ENCODE data around the gene RSPH10B. TPM values are rescaled to one million over a fixed set of nuclear protein-coding genes. Genes with fewer than 3 reads are reported as not detected.
"Not testable (repeated sequence)": the region's sequence is repeated elsewhere in the genome, so short reads cannot be mapped to it uniquely, and the experiment has no call there.

Gene RSPH10B
- total and polyA plus RNA-seq, 10 of the 15 experiments (the other 5 are each of a cell fraction or from before 2014, with no cell fraction given), result 0.03 TPM; not detected in 9

- TSS peak; percentile 64 for BruUV-seq (replicated peaks)
These were observed 41.1 kb upstream of the RSPH10B start for GRCh38 chr7:6011541-6011940.

GRCh38 chr7:6010370-6010769 lies 39.9 kb upstream of the RSPH10B start:
- peak overlapping the region; percentile 44; the same call in 1 of the 2 replicates for H3K4me3 ChIP-seq
- in situ Hi-C loops (cut with MboI); ATAC-seq; RAD21 ChIA-PET (ENCODE audit: unreplicated experiment); BruUV-seq (replicated peaks); H3K36me3 ChIP-seq (ENCODE audit: control insufficient read depth in 2 of 2, insufficient read depth in 2 of 2, low read length in 1 of 2); intact Hi-C loops (cut with micrococcal nuclease; ENCODE audit: unreplicated experiment); H3K27me3 ChIP-seq (replicated peaks in 1 of 2; ENCODE audit: control insufficient read depth in 2 of 2, insufficient read depth in 2 of 2, low read length in 1 of 2); H3K27ac ChIP-seq (ENCODE audit: control insufficient read depth, insufficient read depth); H2AFZ ChIP-seq (ENCODE audit: control insufficient read depth, low read depth, low read length); H3K4me1 ChIP-seq (ENCODE audit: control insufficient read depth, insufficient read depth, low read length); H3K9me3 ChIP-seq (replicated peaks; ENCODE audit: control insufficient read depth, insufficient read depth, low read length); DNase-seq (ENCODE audit: low read depth, low spot score); H4K20me1 ChIP-seq (ENCODE audit: control insufficient read depth, insufficient read depth); FAIRE-seq: not testable (repeated sequence)
- ChIA-PET POLR2A (interaction anchor here (1.4 kb wide), 1 partner anchor 46 kb away, joined by 5 read pairs; no protein-coding TSS in a partner anchor), CTCF (interaction anchor here (1.0 to 3.5 kb wide), 3 partner anchors 16 to 245 kb away, joined by 3 to 15 read pairs (median 4); no protein-coding TSS in a partner anchor), SMC1A (ENCODE audit: uncharacterized antibody, unreplicated experiment) (interaction anchor here (3.5 kb wide), 1 partner anchor 96 kb away, joined by 17 read pairs; no protein-coding TSS in a partner anchor)
- peaks cover 40% of the 10 kb centered on the region for H3K79me2 ChIP-seq (ENCODE audit: control insufficient read depth, insufficient read depth, low read length)
- 66% methylated on average over 8 of the region's 8 CpGs for WGBS (ENCODE audit: insufficient coverage, insufficient replicate concordance, low lambda C conversion rate, missing lambda C conversion rate)
- peak overlapping the region; percentile 90 for H3K9ac ChIP-seq (ENCODE audit: control insufficient read depth, insufficient read depth, low read length)
- H3K4me2 ChIP-seq (ENCODE audit: control insufficient read depth, insufficient read depth), result peak overlapping the region; percentile 38

More at GRCh38 chr7:6011541-6011940, 41.1 kb upstream of the RSPH10B start:
- FAIRE-seq, result no peak
- Histone ChIP-seq H3K9ac (ENCODE audit: control insufficient read depth, insufficient read depth, low read length) (no peak overlapping the region), H3K79me2 (ENCODE audit: control insufficient read depth, insufficient read depth, low read length) (peaks cover 40% of the 10 kb centered on the region), H3K4me2 (ENCODE audit: control insufficient read depth, insufficient read depth) (peak overlapping the region; percentile 29), H3K9me3 (replicated peaks; ENCODE audit: control insufficient read depth, insufficient read depth, low read length) (0 out of 3 replicates have a peak, but pooled peaks cover 2% of the 10 kb centered on the region), H3K27ac (ENCODE audit: control insufficient read depth, insufficient read depth) (no peak overlapping the region), H4K20me1 (ENCODE audit: control insufficient read depth, insufficient read depth) (no peaks in the 10 kb centered on the region), H3K27me3 (replicated peaks in 1 of 2; ENCODE audit: control insufficient read depth in 2 of 2, insufficient read depth in 2 of 2, low read length in 1 of 2) (no peaks in the 10 kb centered on the region), H3K4me3 (peak overlapping the region; percentile 22; the same call in 1 of the 2 replicates), H3K4me1 (ENCODE audit: control insufficient read depth, insufficient read depth, low read length) (peaks cover 12% of the 10 kb centered on the region), H3K36me3 (ENCODE audit: control insufficient read depth in 2 of 2, insufficient read depth in 2 of 2, low read length in 1 of 2) (no peaks in the 10 kb centered on the region; a peak in 1 of 4 replicates), H2AFZ (ENCODE audit: control insufficient read depth, low read depth, low read length) (no peak overlapping the region)
- SMC1A ChIA-PET (ENCODE audit: uncharacterized antibody, unreplicated experiment), result no interaction called here
- in situ Hi-C loops (cut with MboI) (no loop called here), intact Hi-C loops (cut with micrococcal nuclease; ENCODE audit: unreplicated experiment) (no loop called here)
- TF ChIP-seq EP300 (IDR thresholded peaks at IDR 0.05; ENCODE audit: borderline replicate concordance in 1 of 2, control insufficient read depth in 1 of 2, low read depth in 2 of 2, low read length in 2 of 2), result no peak
- TF ChIP-seq ZSCAN29 (IDR thresholded peaks at IDR 0.05), result no peak
- no peak for TF ChIP-seq SMAD1 (IDR thresholded peaks at IDR 0.05; ENCODE audit: low read depth, partially characterized antibody)
- no peak for TF ChIP-seq ZBTB33 (IDR thresholded peaks at IDR 0.05)
- no peak for TF ChIP-seq SREBF1 (IDR thresholded peaks at IDR 0.05; ENCODE audit: low read length)
- TF ChIP-seq EED (IDR thresholded peaks at IDR 0.05; ENCODE audit: low read depth), result no peak
- no peak for TF ChIP-seq ZNF384 (IDR thresholded peaks at IDR 0.05; ENCODE audit: borderline replicate concordance, low read depth, low read length)
- no peak for TF ChIP-seq WRNIP1 (IDR thresholded peaks at IDR 0.05; ENCODE audit: borderline replicate concordance, low read depth, low read length)
- no peak for TF ChIP-seq TARDBP (IDR thresholded peaks at IDR 0.05; ENCODE audit: borderline replicate concordance)
- no peak for TF ChIP-seq CHD4 (IDR thresholded peaks at IDR 0.05)
- no peak for TF ChIP-seq SIX5 (IDR thresholded peaks at IDR 0.05; ENCODE audit: low read depth, low read length, severe bottlenecking)
- RAD21 ChIA-PET (ENCODE audit: unreplicated experiment), result no interaction called here
- no peak for ATAC-seq
- no peak for DNase-seq (ENCODE audit: low read depth, low spot score)
- POLR2A ChIA-PET, result no interaction called here
- CTCF ChIA-PET, result interaction anchor here (1.1 kb wide), 1 partner anchor 46 kb away, joined by 4 read pairs; no protein-coding TSS in a partner anchor
- 45% methylated on average over 2 of the region's 2 CpGs for WGBS (ENCODE audit: insufficient coverage, insufficient replicate concordance, low lambda C conversion rate, missing lambda C conversion rate)

Data from GM12878 (cell line).